NCI-H2171 treated with DMSO at 0.1 percent for 48 hours (cell line): ENCODE measurements around the gene CFAP92.

Source experiments
- DNase-seq: peaks from one replicate; lab custom pipeline; 2025; lab: John Stamatoyannopoulos, UW

Gene CFAP92

DNA sequence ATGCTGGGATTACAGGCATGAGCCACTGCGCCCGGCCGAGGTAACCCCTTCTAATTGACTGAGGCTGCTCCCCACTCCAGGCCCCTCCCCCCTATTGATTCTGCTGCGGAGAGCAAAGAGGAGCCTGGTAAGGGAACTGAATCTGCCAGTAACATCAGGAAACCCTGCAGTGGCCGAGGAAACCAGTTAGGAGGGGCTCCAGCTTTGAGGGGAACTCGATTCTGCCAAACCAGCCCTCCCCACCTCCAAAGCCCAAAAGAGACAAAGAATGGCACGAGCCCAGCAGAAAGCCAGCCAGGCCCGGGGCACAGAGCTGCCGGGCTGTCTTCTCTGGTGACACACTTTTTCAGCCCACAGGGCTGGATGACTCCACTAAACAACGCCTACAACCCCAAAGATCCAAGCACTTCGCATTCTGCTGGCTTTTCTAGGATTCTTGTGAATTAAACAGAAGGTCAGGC lies 129.5 kb downstream of the CFAP92 start:
- no peak for DNase-seq

DNA sequence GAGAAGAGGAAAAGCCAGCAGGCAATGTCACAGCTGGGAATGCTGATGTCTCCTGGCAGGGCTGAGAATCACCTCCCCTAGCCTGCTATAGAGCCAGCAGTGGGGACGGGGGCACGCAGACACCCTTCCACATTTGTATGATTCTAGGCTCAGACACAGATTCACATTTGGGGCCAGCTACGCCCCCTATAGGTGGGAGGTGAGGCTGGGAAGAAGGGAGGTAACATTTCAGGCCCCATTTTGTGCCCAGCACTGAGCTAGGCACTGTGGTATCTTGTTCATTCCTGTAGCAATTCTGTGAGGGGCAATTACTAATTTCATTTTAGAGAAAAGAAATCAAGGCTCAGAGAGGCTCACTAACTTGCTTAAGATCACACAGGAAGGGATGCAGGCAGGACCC lies 130.3 kb downstream of the CFAP92 start:
- no peak for DNase-seq

DNA sequence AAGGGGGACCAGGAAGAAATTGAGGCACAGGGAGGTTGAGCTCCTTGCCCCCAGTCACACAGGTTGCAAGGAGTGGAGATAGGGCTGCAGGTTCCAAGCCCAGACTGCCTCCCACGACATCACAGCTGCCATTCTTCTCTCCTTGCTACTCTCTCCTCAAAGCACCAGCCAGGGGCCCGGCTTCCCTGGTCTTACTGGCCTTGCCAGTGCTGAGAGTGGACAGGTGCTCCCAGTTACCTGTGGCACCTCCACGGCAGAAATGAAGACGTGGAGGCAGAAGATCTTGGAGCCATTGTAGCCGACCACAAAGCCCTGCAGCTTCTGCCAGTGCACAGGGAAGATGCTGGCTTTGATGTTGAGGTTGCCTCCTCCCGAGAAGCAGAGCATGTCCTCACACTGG lies 132.4 kb downstream of the CFAP92 start:
- no peak for DNase-seq
